Measurements from ENCODE around the gene KRTAP10-6.
"Not testable (repeated sequence)": the region's sequence is repeated elsewhere in the genome, so short reads cannot be mapped to it uniquely, and the experiment has no call there.

Gene KRTAP10-6

DNA sequence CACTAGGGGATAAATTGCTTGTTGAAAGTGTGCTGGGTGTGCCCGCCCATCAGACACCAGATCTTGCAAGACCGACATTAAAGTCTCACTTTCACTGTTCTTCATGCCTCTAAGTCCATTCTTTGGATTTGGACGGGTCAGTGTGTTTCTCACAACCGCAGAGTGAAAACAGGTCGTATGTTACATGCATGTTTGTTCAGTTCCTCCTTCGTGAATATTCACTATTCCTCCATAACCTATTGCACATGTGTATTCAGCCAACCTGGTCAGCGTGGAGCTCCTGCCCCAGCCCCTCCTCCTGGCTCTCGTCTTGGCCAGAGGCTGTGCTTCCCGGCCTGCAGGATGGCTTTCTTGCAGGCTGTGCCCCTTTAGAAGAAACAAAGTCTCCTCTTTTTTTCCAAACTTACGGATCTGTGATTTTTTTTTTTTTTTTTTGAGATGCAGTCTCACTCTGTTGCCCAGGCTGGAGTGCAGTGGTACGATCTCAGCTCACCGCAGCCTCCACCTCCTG lies 2.2 kb upstream of the KRTAP10-6 start:
- Histone ChIP-seq H3K9me3 (ENCODE audit: control insufficient read depth, low read length) (peaks cover 3% of the 10 kb centered on the region), H4K91ac (ENCODE audit: low read length) (no peak overlapping the region), H3K4me3 (ENCODE audit: insufficient read depth in 1 of 2, low read depth in 1 of 2, low read length in 2 of 2) (no peak overlapping the region), H3K4me1 (ENCODE audit: control insufficient read depth, insufficient read depth, low read depth, low read length) (no peaks in the 10 kb centered on the region), H2BK12ac (ENCODE audit: low read length in 2 of 2) (no peak overlapping the region), H3K23ac (ENCODE audit: low read length in 2 of 2) (no peak overlapping the region), H3K4ac (ENCODE audit: low read depth in 1 of 2, low read length in 2 of 2) (no peak overlapping the region), H2BK120ac (ENCODE audit: low read depth, low read length) (no peak overlapping the region), H3K4me2 (ENCODE audit: low read length, poor library complexity, severe bottlenecking) (no peak overlapping the region), H3K18ac (ENCODE audit: low read depth in 1 of 2, low read length in 2 of 2) (no peak overlapping the region), H3K27ac (ENCODE audit: low read length, poor library complexity, severe bottlenecking) (no peak overlapping the region), H3K14ac (ENCODE audit: low read length in 2 of 2) (no peak overlapping the region), H2AFZ (ENCODE audit: low read depth, low read length) (no peak overlapping the region), H4K8ac (ENCODE audit: low read length) (no peak overlapping the region), H2BK5ac (ENCODE audit: low read depth, low read length, poor library complexity, severe bottlenecking) (no peak overlapping the region), H3K27me3 (ENCODE audit: control insufficient read depth in 1 of 2, insufficient read depth in 1 of 2, low read length in 2 of 2) (peaks cover 39 to 47% of the 10 kb centered on the region in 2 experiments), H3K79me1 (replicated peaks; ENCODE audit: low read length, poor library complexity, severe bottlenecking) (no peaks in the 10 kb centered on the region), H3K36me3 (ENCODE audit: control insufficient read depth in 1 of 2, insufficient read depth in 2 of 2, low read depth in 1 of 2, low read length in 2 of 2) (no peaks in the 10 kb centered on the region), H2AK5ac (ENCODE audit: low read length, severe bottlenecking) (no peak overlapping the region), H3K9ac (ENCODE audit: low read length) (no peak overlapping the region), H2BK15ac (ENCODE audit: low read depth, poor library complexity, severe bottlenecking) (no peak overlapping the region)
- 72% methylated on average over 10 of the region's 12 CpGs for WGBS
- no peak for DNase-seq

DNA sequence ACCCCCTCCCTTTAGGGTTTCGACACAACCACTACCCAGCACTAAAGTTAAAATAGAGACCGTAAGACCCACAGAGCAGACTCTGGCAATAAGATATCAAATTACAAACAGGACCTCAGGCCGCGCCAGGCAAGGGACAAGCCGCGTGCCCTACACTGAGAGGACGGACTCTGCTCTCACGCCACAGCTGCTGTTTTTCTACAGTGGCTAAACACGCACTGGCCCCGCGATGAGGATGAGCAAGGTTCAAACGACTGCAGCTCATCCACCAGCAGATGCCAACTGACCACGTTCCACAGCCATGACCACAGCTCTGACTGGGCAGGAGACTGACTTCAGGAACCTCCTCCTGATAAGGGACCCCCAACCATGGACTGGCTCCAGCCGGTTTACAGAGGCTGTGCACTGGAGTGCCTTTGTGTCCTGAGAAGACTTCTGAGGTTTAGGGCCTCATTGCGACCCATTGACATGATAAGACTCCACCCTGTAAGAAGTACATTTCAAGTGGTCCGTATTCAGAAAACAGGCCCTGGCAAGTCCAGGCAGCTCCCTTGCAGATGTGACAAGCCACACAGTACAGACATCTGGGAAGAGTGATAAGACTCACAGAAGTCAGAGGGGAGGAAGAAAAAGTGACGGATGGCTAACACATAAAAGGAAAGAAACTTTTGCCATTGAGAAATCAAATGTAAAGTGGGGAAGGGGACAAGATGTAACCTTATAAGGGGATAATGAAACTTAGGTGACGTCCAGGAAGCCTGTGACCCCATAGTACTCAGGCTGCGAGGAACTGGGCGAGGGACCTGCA lies 1.5 kb upstream of the KRTAP10-6 start:
- H3K9me3 ChIP-seq (ENCODE audit: control insufficient read depth, low read length): peaks cover 3% of the 10 kb centered on the region
- H3K9ac ChIP-seq (ENCODE audit: low read length): no peak overlapping the region
- peak; percentile 4 for DNase-seq
- H3K27ac ChIP-seq (ENCODE audit: low read length, poor library complexity, severe bottlenecking): no peak overlapping the region
- no peaks in the 10 kb centered on the region for H3K36me3 ChIP-seq (ENCODE audit: control insufficient read depth in 1 of 2, insufficient read depth in 2 of 2, low read depth in 1 of 2, low read length in 2 of 2)
- no peak overlapping the region for H2AK5ac ChIP-seq (ENCODE audit: low read length, severe bottlenecking)
- H3K4ac ChIP-seq (ENCODE audit: low read depth in 1 of 2, low read length in 2 of 2): no peak overlapping the region
- H3K18ac ChIP-seq (ENCODE audit: low read depth in 1 of 2, low read length in 2 of 2): no peak overlapping the region
- no peak overlapping the region for H3K14ac ChIP-seq (ENCODE audit: low read length in 2 of 2)
- H2AFZ ChIP-seq (ENCODE audit: low read depth, low read length): no peak overlapping the region
- no peaks in the 10 kb centered on the region for H3K4me1 ChIP-seq (ENCODE audit: control insufficient read depth, insufficient read depth, low read depth, low read length)
- no peak overlapping the region for H2BK12ac ChIP-seq (ENCODE audit: low read length in 2 of 2)
- H3K4me3 ChIP-seq (ENCODE audit: insufficient read depth in 1 of 2, low read depth in 1 of 2, low read length in 2 of 2): no peak overlapping the region
- no peak overlapping the region for H3K23ac ChIP-seq (ENCODE audit: low read length in 2 of 2)
- no peak overlapping the region for H3K4me2 ChIP-seq (ENCODE audit: low read length, poor library complexity, severe bottlenecking)
- no peak overlapping the region for H4K91ac ChIP-seq (ENCODE audit: low read length)
- no peaks in the 10 kb centered on the region for H3K79me1 ChIP-seq (replicated peaks; ENCODE audit: low read length, poor library complexity, severe bottlenecking)
- peaks cover 39 to 47% of the 10 kb centered on the region in 2 experiments for H3K27me3 ChIP-seq (ENCODE audit: control insufficient read depth in 1 of 2, insufficient read depth in 1 of 2, low read length in 2 of 2)
- H2BK120ac ChIP-seq (ENCODE audit: low read depth, low read length): no peak overlapping the region
- H4K8ac ChIP-seq (ENCODE audit: low read length): no peak overlapping the region
- H2BK15ac ChIP-seq (ENCODE audit: low read depth, poor library complexity, severe bottlenecking): no peak overlapping the region
- WGBS: 57% methylated on average over 20 of the region's 20 CpGs
- no peak overlapping the region for H2BK5ac ChIP-seq (ENCODE audit: low read depth, low read length, poor library complexity, severe bottlenecking)

DNA sequence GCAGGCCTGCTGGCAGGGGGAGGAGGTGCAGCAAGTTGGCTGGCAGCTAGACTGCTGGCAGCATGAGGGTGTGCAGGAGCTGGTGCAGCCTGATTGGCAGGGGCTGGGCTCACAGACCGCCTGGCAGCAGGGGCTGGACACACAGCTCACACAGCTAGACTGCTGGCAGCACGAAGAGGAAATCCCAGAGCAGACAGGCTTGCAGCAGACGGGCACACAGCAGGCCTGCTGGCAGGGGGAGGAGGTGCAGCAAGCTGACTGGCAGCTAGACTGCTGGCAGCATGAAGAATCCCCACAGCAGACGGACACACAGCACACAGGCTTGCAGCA lies 539 bp downstream of the KRTAP10-6 start:
- not testable (repeated sequence) for H4K91ac ChIP-seq (ENCODE audit: low read length); H2BK15ac ChIP-seq (ENCODE audit: low read depth, poor library complexity, severe bottlenecking); H3K79me1 ChIP-seq (replicated peaks; ENCODE audit: low read length, poor library complexity, severe bottlenecking); H3K4me3 ChIP-seq (ENCODE audit: insufficient read depth in 1 of 2, low read depth in 1 of 2, low read length in 2 of 2); H3K23ac ChIP-seq (ENCODE audit: low read length in 2 of 2); H3K36me3 ChIP-seq (ENCODE audit: control insufficient read depth in 1 of 2, insufficient read depth in 2 of 2, low read depth in 1 of 2, low read length in 2 of 2); H3K27ac ChIP-seq (ENCODE audit: low read length, poor library complexity, severe bottlenecking); H2AK5ac ChIP-seq (ENCODE audit: low read length, severe bottlenecking); H2BK12ac ChIP-seq (ENCODE audit: low read length in 2 of 2); H3K18ac ChIP-seq (ENCODE audit: low read depth in 1 of 2, low read length in 2 of 2); H3K4ac ChIP-seq (ENCODE audit: low read depth in 1 of 2, low read length in 2 of 2); H3K14ac ChIP-seq (ENCODE audit: low read length in 2 of 2); H2AFZ ChIP-seq (ENCODE audit: low read depth, low read length); H3K4me2 ChIP-seq (ENCODE audit: low read length, poor library complexity, severe bottlenecking); H3K9ac ChIP-seq (ENCODE audit: low read length); H2BK5ac ChIP-seq (ENCODE audit: low read depth, low read length, poor library complexity, severe bottlenecking); H3K4me1 ChIP-seq (ENCODE audit: control insufficient read depth, insufficient read depth, low read depth, low read length); H3K9me3 ChIP-seq (ENCODE audit: control insufficient read depth, low read length); DNase-seq; H2BK120ac ChIP-seq (ENCODE audit: low read depth, low read length); H4K8ac ChIP-seq (ENCODE audit: low read length)
- WGBS: no CpG with 5 or more reads among the region's 4 CpGs
- H3K27me3 ChIP-seq (ENCODE audit: control insufficient read depth in 1 of 2, insufficient read depth in 1 of 2, low read length in 2 of 2): peaks cover 39 to 42% of the 10 kb centered on the region in 2 experiments

DNA sequence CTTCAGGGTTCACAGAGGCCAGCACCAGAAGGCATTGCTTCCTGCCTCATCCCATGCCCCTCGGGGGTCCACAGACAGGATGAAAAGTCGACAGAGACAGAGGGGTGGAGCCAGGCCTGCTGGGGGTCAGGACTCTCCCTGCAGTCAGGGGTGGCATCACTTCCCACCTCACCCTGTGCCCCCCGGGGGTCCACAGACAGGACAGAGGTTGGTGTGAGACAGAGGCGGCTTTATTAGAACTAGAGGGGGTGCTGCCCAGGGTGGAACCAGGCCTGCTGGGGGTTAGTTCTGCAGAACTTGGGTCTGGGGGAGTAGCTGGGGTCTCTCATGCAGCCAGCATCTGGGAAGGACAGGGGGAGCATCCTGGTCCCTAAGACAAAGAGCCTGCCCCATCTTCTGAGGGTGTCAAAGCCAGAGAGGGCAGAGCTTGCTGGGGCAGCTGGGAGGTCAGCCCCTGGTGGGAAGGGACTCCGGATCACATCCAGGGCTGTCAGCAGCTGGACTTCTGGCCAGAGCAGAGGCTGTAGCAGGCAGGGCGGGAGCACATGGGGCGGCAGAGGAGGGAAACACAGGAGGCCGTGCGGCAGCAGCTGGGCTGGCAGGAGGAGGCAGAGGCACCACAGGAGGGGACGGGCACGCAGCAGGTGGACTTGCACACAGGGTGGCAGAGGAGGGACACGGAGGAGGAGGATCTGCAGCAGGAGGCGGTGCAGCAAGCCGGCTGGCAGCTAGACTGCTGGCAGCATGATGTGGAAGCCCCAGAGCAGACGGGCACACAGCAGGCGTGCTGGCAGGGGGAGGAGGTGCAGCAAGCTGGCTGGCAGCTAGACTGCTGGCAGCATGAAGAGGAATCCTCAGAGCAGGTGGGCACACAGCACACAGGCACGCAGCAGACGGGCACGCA lies 1.2 kb downstream of the KRTAP10-6 start:
- 88% methylated on average over 17 of the region's 19 CpGs for WGBS
- not testable (repeated sequence) for H2BK120ac ChIP-seq (ENCODE audit: low read depth, low read length)

More for the DNA sequence above, 1.2 kb downstream of the KRTAP10-6 start:
- Histone ChIP-seq H3K27me3 (ENCODE audit: control insufficient read depth in 1 of 2, insufficient read depth in 1 of 2, low read length in 2 of 2) (peaks cover 39 to 42% of the 10 kb centered on the region in 2 experiments), H2BK15ac (ENCODE audit: low read depth, poor library complexity, severe bottlenecking) (peak overlapping the region; percentile 26)
- H4K91ac ChIP-seq (ENCODE audit: low read length); H2BK12ac ChIP-seq (ENCODE audit: low read length in 2 of 2); H3K4me1 ChIP-seq (ENCODE audit: control insufficient read depth, insufficient read depth, low read depth, low read length); H3K4me2 ChIP-seq (ENCODE audit: low read length, poor library complexity, severe bottlenecking); H2AFZ ChIP-seq (ENCODE audit: low read depth, low read length); H3K23ac ChIP-seq (ENCODE audit: low read length in 2 of 2); H3K36me3 ChIP-seq (ENCODE audit: control insufficient read depth in 1 of 2, insufficient read depth in 2 of 2, low read depth in 1 of 2, low read length in 2 of 2); H4K8ac ChIP-seq (ENCODE audit: low read length); H3K27ac ChIP-seq (ENCODE audit: low read length, poor library complexity, severe bottlenecking); H3K9me3 ChIP-seq (ENCODE audit: control insufficient read depth, low read length); H2BK5ac ChIP-seq (ENCODE audit: low read depth, low read length, poor library complexity, severe bottlenecking); H3K14ac ChIP-seq (ENCODE audit: low read length in 2 of 2); H3K4me3 ChIP-seq (ENCODE audit: insufficient read depth in 1 of 2, low read depth in 1 of 2, low read length in 2 of 2); H3K9ac ChIP-seq (ENCODE audit: low read length); DNase-seq; H3K79me1 ChIP-seq (replicated peaks; ENCODE audit: low read length, poor library complexity, severe bottlenecking); H3K4ac ChIP-seq (ENCODE audit: low read depth in 1 of 2, low read length in 2 of 2); H3K18ac ChIP-seq (ENCODE audit: low read depth in 1 of 2, low read length in 2 of 2); H2AK5ac ChIP-seq (ENCODE audit: low read length, severe bottlenecking): not testable (repeated sequence)
